A549 (cell line): Measurements from ENCODE around the gene CAPN11. TPM values are rescaled to one million over a fixed set of nuclear protein-coding genes. Genes with fewer than 3 reads are reported as not detected.

Experiments
- ATAC-seq, 2 experiments: fragments of 200-7000 bp in 1 of 2; fragments of >200 bp in 1 of 2; cut with Nextera tagmentation in 1 of 2; cut with Tn5 transposase in 1 of 2; 3 replicates each; pipeline versions ENCODE4 v1.8.0 to v1.9.1; 2018 to 2020; ENCODE audit warnings: mild to moderate bottlenecking in 1 of 2, moderate library complexity in 1 of 2
- CTCF ChIA-PET: fragments of 300-600 bp; sonication (Branson Sonifier 250); formaldehyde crosslinking; extraction: SDS; loops from one replicate; lab custom pipeline; 2021; ENCODE audit warnings: antibody characterized with exemption, inconsistent platforms; lab: Yijun Ruan, JAX
- POLR2A ChIA-PET: fragments of 350-600 bp; formaldehyde crosslinking; extraction: SDS; loops from one replicate; lab custom pipeline; 2021; ENCODE audit warnings: antibody characterized with exemption, inconsistent platforms; lab: Yijun Ruan, JAX
- DNase-seq, 2 experiments: peaks; one replicate each; pipeline versions ENCODE4 v3.0.0 to v3.0.0-alpha.2; 2011 to 2016; ENCODE audit warnings: low read depth in 1 of 2, low spot score in 1 of 2
- FAIRE-seq: peaks from 2 replicates; lab custom pipeline; 2011; peaks lifted over from hg19 to GRCh38; lab: Jason Lieb, UNC
- H3K27ac ChIP-seq, 2 experiments: fragments of >200 bp; sonication (Bioruptor Twin); formaldehyde crosslinking; 3 replicates each; pipeline ENCODE4 v1.5.1; 2016 to 2017
- H3K4me1 ChIP-seq: fragments of >200 bp; sonication (Bioruptor Twin); formaldehyde crosslinking; 3 replicates; pipeline ENCODE4 v1.6.1; 2016
- H3K4me2 ChIP-seq: fragments of >200 bp; sonication (Bioruptor Twin); formaldehyde crosslinking; 3 replicates; pipeline ENCODE4 v1.6.1; 2016
- H3K4me3 ChIP-seq: fragments of >200 bp; sonication (Bioruptor Twin); formaldehyde crosslinking; 3 replicates; pipeline ENCODE4 v1.5.1; 2016
- H3K9me3 ChIP-seq: fragments of >200 bp; sonication (Bioruptor Twin); formaldehyde crosslinking; 3 replicates; pipeline ENCODE4 v1.6.1; 2016
- CBX2 ChIP-seq: fragments of 200-600 bp; sonication (generic); IDR thresholded peaks from 2 replicates; pipeline ENCODE4 v1.6.1; 2016; ENCODE audit warnings: low read depth, mild to moderate bottlenecking, borderline replicate concordance
- CBX8 ChIP-seq: fragments of 200-600 bp; sonication (generic); IDR thresholded peaks from 2 replicates; pipeline ENCODE4 v1.6.1; 2016
- E2F6 ChIP-seq: IDR thresholded peaks from 2 replicates; pipeline ENCODE4 v1.6.1; 2012; ENCODE audit warnings: low read depth, borderline replicate concordance
- EHMT2 ChIP-seq: fragments of 200-600 bp; sonication (generic); IDR thresholded peaks from 2 replicates; pipeline ENCODE4 v1.6.1; 2016; ENCODE audit warnings: antibody characterized with exemption, low read depth, mild to moderate bottlenecking, moderate library complexity
- ELK1 ChIP-seq: fragments of 150-350 bp; IDR thresholded peaks from 2 replicates; pipeline ENCODE4 v1.6.1; 2014; ENCODE audit warnings: low read depth, mild to moderate bottlenecking, low read length
- EP300 ChIP-seq, 2 experiments: fragments of >200 bp; sonication (Bioruptor Twin); formaldehyde crosslinking; IDR thresholded peaks; 2 replicates in 1 of 2; 3 replicates in 1 of 2; pipeline ENCODE4 v1.6.1; 2016 to 2017
- FOSL2 ChIP-seq, 2 experiments: fragments of 450-650 bp in 1 of 2; fragments of >200 bp in 1 of 2; sonication (Bioruptor Twin) in 1 of 2; formaldehyde crosslinking; IDR thresholded peaks; 2 replicates each; pipeline versions ENCODE4 v1.5.0 to v1.6.1; 2016 to 2020; ENCODE audit warnings: mild to moderate bottlenecking in 1 of 2, moderate library complexity in 1 of 2
- GATA3 ChIP-seq: IDR thresholded peaks from 2 replicates; pipeline ENCODE4 v1.6.1; 2012; ENCODE audit warnings: borderline replicate concordance
- JUN ChIP-seq, 2 experiments: fragments of >200 bp; sonication (Bioruptor Twin); formaldehyde crosslinking; IDR thresholded peaks; 2 replicates in 1 of 2; 3 replicates in 1 of 2; pipeline ENCODE4 v1.6.1; 2016 to 2017
- JUNB ChIP-seq: fragments of >200 bp; sonication (Bioruptor Twin); formaldehyde crosslinking; IDR thresholded peaks from 2 replicates; pipeline ENCODE4 v1.6.1; 2016
- MAFK ChIP-seq: fragments of 450-650 bp; IDR thresholded peaks from 2 replicates; pipeline ENCODE4 v1.6.1; 2014; ENCODE audit not compliant: partially characterized antibody
- MYC ChIP-seq: IDR thresholded peaks from 2 replicates; pipeline ENCODE4 v1.6.1; 2012; ENCODE audit warnings: mild to moderate bottlenecking, inconsistent platforms, low read length, improper control_type of control experiment, borderline replicate concordance
- PBX3 ChIP-seq: IDR thresholded peaks from 2 replicates; pipeline ENCODE4 v1.6.1; 2012
- POLR2AphosphoS2 ChIP-seq: conservative IDR thresholded peaks from 2 replicates; pipeline ENCODE4 v1.6.1; 2012; ENCODE audit warnings: low read length, improper control_type of control experiment, inconsistent platforms
- RAD21 ChIP-seq, 2 experiments: fragments of >200 bp in 1 of 2; sonication (Bioruptor Twin) in 1 of 2; formaldehyde crosslinking in 1 of 2; IDR thresholded peaks in 1 of 2; conservative IDR thresholded peaks in 1 of 2; 2 replicates in 1 of 2; 3 replicates in 1 of 2; pipeline ENCODE4 v1.6.1; 2012 to 2018; ENCODE audit warnings: inconsistent platforms in 1 of 2
- RCOR1 ChIP-seq: fragments of 150-350 bp; IDR thresholded peaks from 2 replicates; pipeline ENCODE4 v1.6.1; 2014; ENCODE audit warnings: antibody characterized with exemption, low read length, low read depth
- RFX5 ChIP-seq: fragments of 450-650 bp; IDR thresholded peaks from 2 replicates; pipeline ENCODE4 v1.7.1; 2014; ENCODE audit warnings: antibody characterized with exemption, mild to moderate bottlenecking, moderate library complexity
- SREBF2 ChIP-seq: fragments of 450-650 bp; IDR thresholded peaks from 2 replicates; pipeline ENCODE4 v1.6.1; 2014; ENCODE audit warnings: mild to moderate bottlenecking, moderate library complexity
- USF2 ChIP-seq: fragments of 450-650 bp; IDR thresholded peaks from 2 replicates; pipeline ENCODE4 v1.6.1; 2014; ENCODE audit warnings: antibody characterized with exemption
- ZNF302 ChIP-seq: fragments of 250-450 bp; sonication (Bioruptor Pico); IDR thresholded peaks from 2 replicates; pipeline ENCODE4 v1.9.0; 2021; ENCODE audit warnings: inconsistent platforms, mild to moderate bottlenecking, moderate library complexity
- ZSCAN20 ChIP-seq: fragments of 250-450 bp; sonication (Bioruptor Pico); IDR thresholded peaks from 2 replicates; pipeline ENCODE4 v1.8.0; 2022; ENCODE audit warnings: mild to moderate bottlenecking, moderate library complexity
- WGBS: methylation state at CpG from one replicate; pipeline ENCODE4 v1.1.6; 2017; ENCODE audit errors: missing lambda C conversion rate; 5-methylcytosine and 5-hydroxymethylcytosine counted together
- polyA plus RNA-seq, 4 experiments: library from polyadenylated mRNA; depleted of rRNA in 3 of 4; stranded (reverse); fragments of >200 nt; fragmentation: RNase III in 1 of 4; extraction: RNeasy Plus Mini Kit Qiagen cat#74134 plus additional on column Dnase treatment in 1 of 4; gene quantifications; 2 replicates in 3 of 4; 3 replicates in 1 of 4; pipeline ENCODE4 v1.2.3, GENCODE V29; 2011 to 2017

The CAPN11 gene
- polyA plus RNA-seq, 2 of the 4 experiments (the other 2 are of a cell fraction): 0.10 TPM; not detected in 1

- Histone ChIP-seq H3K9me3 (no peaks in the 10 kb centered on the region), H3K4me3 (no peak overlapping the region), H3K27ac (no peak overlapping the region), H3K4me2 (no peak overlapping the region), H3K4me1 (no peaks in the 10 kb centered on the region)
- no peak for TF ChIP-seq SREBF2
- TF ChIP-seq USF2: no peak
- TF ChIP-seq CBX8: no peak
- TF ChIP-seq FOSL2 (IDR thresholded peaks at IDR 0.05): no peak
- TF ChIP-seq FOSL2 (CRISPR knock-in tag; IDR thresholded peaks at IDR 0.05): no peak
- no peak for TF ChIP-seq EP300 (IDR thresholded peaks at IDR 0.05)
- TF ChIP-seq E2F6: no peak
- TF ChIP-seq POLR2AphosphoS2: no peak
- no peak for TF ChIP-seq PBX3
- no peak for TF ChIP-seq RAD21 (conservative IDR thresholded peaks at IDR 0.05 in 1 of 2, IDR thresholded peaks at IDR 0.05 in 1 of 2)
- no peak for TF ChIP-seq RCOR1
- TF ChIP-seq JUNB: no peak
- no peak for TF ChIP-seq EHMT2
- no peak for TF ChIP-seq MAFK
- no peak for TF ChIP-seq CBX2
- TF ChIP-seq MYC: no peak
- WGBS: 24% methylated on average over 2 of the region's 2 CpGs
- DNase-seq: no peak
- ATAC-seq: no peak
- POLR2A ChIA-PET: no interaction called here
- FAIRE-seq: no peak
- CTCF ChIA-PET: interaction anchor here (0.9 kb wide), 1 partner anchor 13 kb away, joined by 3 read pairs; no protein-coding TSS in a partner anchor
Measured at GRCh38 chr6:44190715-44191114, 32.1 kb downstream of the CAPN11 start.

- Histone ChIP-seq H3K27ac (no peak overlapping the region), H3K4me3 (no peak overlapping the region), H3K4me2 (no peak overlapping the region), H3K9me3 (no peaks in the 10 kb centered on the region), H3K4me1 (no peaks in the 10 kb centered on the region)
- no peak for FAIRE-seq
- DNase-seq: no peak
- CTCF ChIA-PET: interaction anchor here (0.6 to 1.6 kb wide), 5 partner anchors 20 to 477 kb away, joined by 3 to 4 read pairs (median 4); no protein-coding TSS in a partner anchor
- TF ChIP-seq CBX8: no peak
- no peak for TF ChIP-seq JUN (IDR thresholded peaks at IDR 0.05)
- TF ChIP-seq ELK1: no peak
- no peak for TF ChIP-seq ZNF302 (CRISPR knock-in tag)
- POLR2A ChIA-PET: no interaction called here
- peak; percentile 39 to 73; a peak in 3 of 6 replicates for ATAC-seq
- 80% methylated on average over 10 of the region's 10 CpGs for whole genome bisulfite sequencing
Measured at GRCh38 chr6:44192428-44193041, 33.9 kb downstream of the CAPN11 start.

- FAIRE-seq (no peak), DNase-seq (no peak), ATAC-seq (no peak)
- Histone ChIP-seq H3K9me3 (no peaks in the 10 kb centered on the region), H3K4me2 (no peak overlapping the region), H3K27ac (no peak overlapping the region), H3K4me3 (no peak overlapping the region), H3K4me1 (no peaks in the 10 kb centered on the region)
- POLR2A ChIA-PET: interaction anchor here (0.7 kb wide), 1 partner anchor 112 kb away, joined by 4 read pairs; no protein-coding TSS in a partner anchor
- WGBS: 67% methylated on average over 6 of the region's 8 CpGs
- no peak for TF ChIP-seq ZSCAN20 (CRISPR knock-in tag)
- no peak for TF ChIP-seq RFX5
- no peak for TF ChIP-seq GATA3
- no peak for TF ChIP-seq E2F6
- no peak for TF ChIP-seq SREBF2
- CTCF ChIA-PET: interaction anchor here (0.6 to 1.6 kb wide), 7 partner anchors 9 to 478 kb away, joined by 3 to 6 read pairs (median 4); no protein-coding TSS in a partner anchor
Measured at GRCh38 chr6:44193307-44193910, 34.8 kb downstream of the CAPN11 start.
